Measurements from ENCODE around the gene UBE2J2. TPM values are rescaled to one million over a fixed set of nuclear protein-coding genes. Genes with fewer than 3 reads are reported as not detected.

UBE2J2 gene
- total and polyA plus RNA-seq, 2 donors (not counting 3 experiments of a cell fraction or from before 2014, with no cell fraction given), result 60.7 to 80.7 TPM

GRCh38 chr1:1310476-1311053 lies 36.9 kb upstream of the UBE2J2 start:
- ChIA-PET POLR2A (no interaction called here), CTCF (no interaction called here)
- FAIRE-seq, result no peak
- Histone ChIP-seq H3K4me3 (replicated peaks in 1 of 3; ENCODE audit: insufficient read depth in 1 of 3, low read depth in 1 of 3, low read length in 3 of 3) (no peak overlapping the region), H3K36me3 (ENCODE audit: control insufficient read depth in 2 of 2, extremely low read depth in 1 of 2, insufficient read depth in 2 of 2, low read length in 2 of 2) (peaks cover 0 to 41% of the 10 kb centered on the region in 2 experiments), H4K20me1 (replicated peaks; ENCODE audit: control insufficient read depth, extremely low read depth, insufficient read depth, low read length) (no peaks in the 10 kb centered on the region), H3K9ac (replicated peaks; ENCODE audit: extremely low read depth, insufficient read depth, low read length) (no peak overlapping the region), H3K79me2 (ENCODE audit: control insufficient read depth, insufficient read depth, low read length) (peaks cover 1% of the 10 kb centered on the region), H2AFZ (ENCODE audit: low read depth, low read length) (no peak overlapping the region), H3K4me2 (ENCODE audit: insufficient read depth, low read length) (no peak overlapping the region), H3K27ac (ENCODE audit: insufficient read depth, low read depth, low read length) (no peak overlapping the region), H3K27me3 (ENCODE audit: control insufficient read depth in 2 of 2, insufficient read depth in 2 of 2, low read length in 2 of 2) (no peaks in the 10 kb centered on the region), H3K4me1 (ENCODE audit: control insufficient read depth, extremely low read depth, insufficient read depth, low read length) (peaks cover 13% of the 10 kb centered on the region), H3K9me3 (replicated peaks; ENCODE audit: control insufficient read depth, insufficient read depth, low read length) (no peaks in the 10 kb centered on the region), H3K9me1 (replicated peaks; ENCODE audit: control insufficient read depth, extremely low read depth, insufficient read depth, low read length) (no peaks in the 10 kb centered on the region)
- intact Hi-C loops (cut with micrococcal nuclease) (no loop called here), dilution Hi-C loops (cut with MboI; ENCODE audit: extremely low pct_ligation_motif_present, low sequenced_read_pairs) (no loop called here)
- no peak for DNase-seq (ENCODE audit: low read depth, low spot score)
- BruUV-seq (replicated peaks), result no TSS peak
- TF ChIP-seq POLR2AphosphoS5 (IDR thresholded peaks at IDR 0.05; ENCODE audit: insufficient read depth, low read depth, low read length) (no peak), EZH2 (IDR thresholded peaks at IDR 0.05; ENCODE audit: borderline replicate concordance, low read depth, low read length, severe bottlenecking) (no peak), CTCF (IDR thresholded peaks at IDR 0.05; ENCODE audit: extremely low read depth in 1 of 2, insufficient read depth in 1 of 2, low read depth in 1 of 2, low read length in 2 of 2) (no peak), FOS (IDR thresholded peaks at IDR 0.05; ENCODE audit: borderline replicate concordance, insufficient read depth, low read length) (no peak)

GRCh38 chr1:1310109-1310385 lies 36.4 kb upstream of the UBE2J2 start:
- no peak overlapping the region for H3K9ac ChIP-seq (replicated peaks; ENCODE audit: extremely low read depth, insufficient read depth, low read length)
- H3K27me3 ChIP-seq (ENCODE audit: control insufficient read depth in 2 of 2, insufficient read depth in 2 of 2, low read length in 2 of 2), result no peaks in the 10 kb centered on the region
- H3K9me3 ChIP-seq (replicated peaks; ENCODE audit: control insufficient read depth, insufficient read depth, low read length), result no peaks in the 10 kb centered on the region
- FAIRE-seq, result no peak
- H3K79me2 ChIP-seq (ENCODE audit: control insufficient read depth, insufficient read depth, low read length), result no peaks in the 10 kb centered on the region
- dilution Hi-C loops (cut with MboI; ENCODE audit: extremely low pct_ligation_motif_present, low sequenced_read_pairs), result no loop called here
- no peak overlapping the region for H3K4me3 ChIP-seq (replicated peaks in 1 of 3; ENCODE audit: insufficient read depth in 1 of 3, low read depth in 1 of 3, low read length in 3 of 3)
- intact Hi-C loops (cut with micrococcal nuclease), result no loop called here
- H3K9me1 ChIP-seq (replicated peaks; ENCODE audit: control insufficient read depth, extremely low read depth, insufficient read depth, low read length), result no peaks in the 10 kb centered on the region
- no peaks in the 10 kb centered on the region for H4K20me1 ChIP-seq (replicated peaks; ENCODE audit: control insufficient read depth, extremely low read depth, insufficient read depth, low read length)
- peaks cover 0 to 41% of the 10 kb centered on the region in 2 experiments for H3K36me3 ChIP-seq (ENCODE audit: control insufficient read depth in 2 of 2, extremely low read depth in 1 of 2, insufficient read depth in 2 of 2, low read length in 2 of 2)
- peaks cover 15% of the 10 kb centered on the region for H3K4me1 ChIP-seq (ENCODE audit: control insufficient read depth, extremely low read depth, insufficient read depth, low read length)
- TF ChIP-seq CTCF (IDR thresholded peaks at IDR 0.05; ENCODE audit: extremely low read depth in 1 of 2, insufficient read depth in 1 of 2, low read depth in 1 of 2, low read length in 2 of 2), result no peak
- no peak for TF ChIP-seq JUN (IDR thresholded peaks at IDR 0.05; ENCODE audit: borderline replicate concordance, insufficient read depth, insufficient read length, low read depth)
- no peak for TF ChIP-seq POLR2A (IDR thresholded peaks at IDR 0.05; ENCODE audit: low read depth, low read length)
- TF ChIP-seq POLR2AphosphoS5 (IDR thresholded peaks at IDR 0.05; ENCODE audit: insufficient read depth, low read depth, low read length), result no peak
- no peak for TF ChIP-seq MYC (IDR thresholded peaks at IDR 0.05; ENCODE audit: low read depth, low read length)
- TF ChIP-seq GATA2 (IDR thresholded peaks at IDR 0.05; ENCODE audit: insufficient read depth, insufficient read length, low read depth, low read length), result no peak
- TF ChIP-seq EZH2 (IDR thresholded peaks at IDR 0.05; ENCODE audit: borderline replicate concordance, low read depth, low read length, severe bottlenecking), result no peak
- TF ChIP-seq MAX (IDR thresholded peaks at IDR 0.05; ENCODE audit: insufficient read depth, insufficient read length), result no peak
- no peak for TF ChIP-seq FOS (IDR thresholded peaks at IDR 0.05; ENCODE audit: borderline replicate concordance, insufficient read depth, low read length)
- no peak overlapping the region for H2AFZ ChIP-seq (ENCODE audit: low read depth, low read length)
- no peak overlapping the region for H3K27ac ChIP-seq (ENCODE audit: insufficient read depth, low read depth, low read length)
- ChIA-PET CTCF (interaction anchor here (0.8 to 1.5 kb wide), 2 partner anchors 188 to 196 kb away, joined by 3 to 9 read pairs; no protein-coding TSS in a partner anchor), POLR2A (no interaction called here)
- DNase-seq (ENCODE audit: low read depth, low spot score), result no peak
- no peak overlapping the region for H3K4me2 ChIP-seq (ENCODE audit: insufficient read depth, low read length)
- no TSS peak for BruUV-seq (replicated peaks)
